Right lobe of liver (tissue), 6 donors: Measurements from ENCODE around the gene MIEF1. TPM values are rescaled to one million over a fixed set of nuclear protein-coding genes. Genes with fewer than 3 reads are reported as not detected.
"Not testable (repeated sequence)": the region's sequence is repeated elsewhere in the genome, so short reads cannot be mapped to it uniquely, and the experiment has no call there.

Experiments used
- ATAC-seq, 4 donors: fragments of 200-7000 bp; cut with Tn5 transposase; one replicate each; pipeline ENCODE4 v1.9.1; 2020; ENCODE audit warnings: mild to moderate bottlenecking in 4 of 4, moderate library complexity in 4 of 4
- DNase-seq, 3 donors: peaks; one replicate each; pipeline ENCODE4 v3.0.0-alpha.2; 2020
- H3K27ac ChIP-seq, 3 donors: fragments of 200-600 bp; one replicate each; pipeline ENCODE4 v1.8.0; 2022
- H3K27me3 ChIP-seq, 2 donors: fragments of 200-600 bp; one replicate each; pipeline ENCODE4 v1.8.0; 2022
- H3K36me3 ChIP-seq, 4 donors: fragments of 200-600 bp; sonication (generic) in 1 of 4; one replicate each; pipeline versions ENCODE4 v1.5.1 to v1.8.0; 2017 to 2022; ENCODE audit warnings: control low read depth in 1 of 4
- H3K4me1 ChIP-seq, 4 donors: fragments of 200-600 bp; sonication (generic) in 1 of 4; one replicate each; pipeline versions ENCODE4 v1.5.1 to v1.8.0; 2017 to 2022; ENCODE audit warnings: control low read depth in 1 of 4
- H3K4me3 ChIP-seq, 3 donors: fragments of 200-600 bp; one replicate each; pipeline ENCODE4 v1.8.0; 2022
- H3K9me3 ChIP-seq, 4 donors: fragments of 200-600 bp; sonication (generic) in 1 of 4; one replicate each; pipeline versions ENCODE4 v1.5.1 to v1.8.0; 2017 to 2022; ENCODE audit warnings: control low read depth in 1 of 4
- POLR2A ChIP-seq: fragments of 450-650 bp; IDR thresholded peaks from one replicate; pipeline ENCODE4 v1.6.1; 2017; ENCODE audit warnings: antibody characterized with exemption, mild to moderate bottlenecking
- WGBS: methylation state at CpG from one replicate; pipeline ENCODE4 v1.1.6; 2018; ENCODE audit warnings: low coverage, low lambda C conversion rate; ENCODE audit not compliant: insufficient coverage; ENCODE audit errors: missing lambda C conversion rate; 5-methylcytosine and 5-hydroxymethylcytosine counted together
- intact Hi-C, 2 donors: fragments of 100-400 bp; cut with DNase I; formaldehyde crosslinking; loops; one replicate each; pipeline versions ENCODE4 v1.11.2 to v1.14.1; 2022
- total RNA-seq, 6 experiments: library from RNA; depleted of rRNA in 2 of 6; stranded (reverse); fragments of >200 nt in 2 of 6; fragmentation: NEBNext Ultra II Directional in 3 of 6; extraction: Animal tissue kit (Norgen Biotek cat#: 25700) in 3 of 6; gene quantifications; one replicate each; pipeline versions ENCODE4 v1.1.0 to v1.2.4, GENCODE V29; 2016 to 2023
- TF ChIP-seq, protein P1 (sequence below), 4 donors: fragments of 200-600 bp in 3 of 4; fragments of 450-650 bp in 1 of 4; IDR thresholded peaks; one replicate each; pipeline versions ENCODE4 v1.5.1 to v1.8.0; 2016 to 2022; ENCODE audit warnings: antibody characterized with exemption in 4 of 4, mild to moderate bottlenecking in 2 of 4
- donor health status: DM: no; HTN: yes; CAD: no.
- donor health status: DM: no; HTN: no; CAD: no.
- donor health status: DM: no; HTN: no; CAD: no.
- donor health status: DM: no; HTN: yes; CAD: no.
- donor health status: DM: no; HTN: yes; CAD: no.

Gene MIEF1
- total RNA-seq, 6 experiments from 2014 or later = 17.4 to 24.4 (median 21.5) TPM

DNA sequence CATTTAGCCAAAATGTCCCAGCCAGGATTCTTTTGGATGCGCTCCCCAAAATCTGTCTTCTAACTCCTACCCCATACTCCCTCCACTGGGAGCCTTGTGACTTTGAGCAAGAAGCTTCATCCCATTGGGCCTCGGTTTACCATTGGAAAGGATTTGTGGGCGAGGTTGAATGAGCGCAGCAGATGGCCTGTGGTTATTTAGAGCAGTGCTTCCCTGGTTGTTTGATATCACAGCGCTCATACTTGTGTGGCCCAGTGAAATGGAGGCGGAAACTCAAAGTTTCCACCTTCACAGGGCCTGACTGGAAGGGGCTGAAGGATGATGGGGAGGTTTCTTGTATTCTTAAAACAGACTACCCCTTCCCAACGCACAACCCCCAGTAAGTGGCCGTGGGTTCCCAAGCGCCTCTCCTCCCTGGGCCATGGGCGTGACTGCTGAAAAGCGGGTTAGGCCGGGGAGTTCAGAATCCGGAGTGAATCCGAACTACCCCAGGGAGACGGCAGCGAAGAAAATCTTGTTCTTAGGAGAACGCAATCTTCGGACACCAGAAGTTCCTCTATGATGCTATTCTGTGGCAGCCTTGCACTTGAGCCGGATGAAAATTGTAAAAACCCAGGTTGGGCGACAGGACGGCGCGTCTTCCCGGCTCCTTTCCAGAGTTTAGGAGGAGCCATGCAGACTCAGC lies 17.0 kb downstream of the MIEF1 start:
- Histone ChIP-seq H3K4me1 (peaks cover 0 to 28% (median 13%) of the 10 kb centered on the region in 4 donors), H3K36me3 (peaks cover 18 to 51% (median 28%) of the 10 kb centered on the region in 4 donors), H3K9me3 (no peaks in the 10 kb centered on the region), H3K27ac (peak overlapping the region; percentile 97 to 99 (median 98)), H3K4me3 (peak overlapping the region; percentile 100), H3K27me3 (no peaks in the 10 kb centered on the region)
- ATAC-seq (peak in 1 of 4 donors; percentile 1), DNase-seq (peak in 1 of 3 donors; percentile 3)
- intact Hi-C loops = no loop called here
- no peak for TF ChIP-seq POLR2A
- WGBS = 0% methylated on average over 5 of the region's 24 CpGs

DNA sequence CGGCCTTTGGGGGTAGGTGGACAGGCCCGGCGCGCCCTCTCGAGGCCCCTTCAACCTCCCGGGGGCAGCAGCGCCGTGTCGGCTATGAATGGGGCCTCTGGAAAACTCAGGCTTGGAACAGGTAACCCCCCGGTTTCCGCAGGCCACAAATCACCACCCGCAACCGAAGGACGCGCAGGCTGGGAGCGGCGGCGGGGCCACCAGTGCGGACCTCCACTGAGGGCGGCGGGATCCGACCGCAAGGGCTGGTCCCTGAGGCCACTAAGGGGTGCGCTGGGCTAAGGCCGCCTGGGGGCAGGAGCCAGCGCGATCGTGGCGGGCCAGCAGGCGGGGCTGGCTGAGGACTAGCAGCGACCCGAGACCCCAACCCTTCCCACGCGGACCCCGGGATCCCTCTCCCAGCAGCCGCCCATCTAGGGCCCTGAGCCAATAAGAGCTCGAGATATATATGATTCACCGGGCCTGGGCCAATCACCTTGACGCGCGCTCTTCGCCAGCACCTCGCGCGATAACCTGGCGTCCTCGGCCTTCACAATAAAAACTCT lies 17.7 kb downstream of the MIEF1 start:
- no peaks in the 10 kb centered on the region for H3K9me3 ChIP-seq
- ATAC-seq (peak; percentile 87 to 92 (median 89)), DNase-seq (peak; percentile 97)
- H3K4me1 ChIP-seq = peaks cover 0 to 30% (median 14%) of the 10 kb centered on the region in 4 donors
- TF ChIP-seq POLR2A = no peak
- TF ChIP-seq, protein P1, sequence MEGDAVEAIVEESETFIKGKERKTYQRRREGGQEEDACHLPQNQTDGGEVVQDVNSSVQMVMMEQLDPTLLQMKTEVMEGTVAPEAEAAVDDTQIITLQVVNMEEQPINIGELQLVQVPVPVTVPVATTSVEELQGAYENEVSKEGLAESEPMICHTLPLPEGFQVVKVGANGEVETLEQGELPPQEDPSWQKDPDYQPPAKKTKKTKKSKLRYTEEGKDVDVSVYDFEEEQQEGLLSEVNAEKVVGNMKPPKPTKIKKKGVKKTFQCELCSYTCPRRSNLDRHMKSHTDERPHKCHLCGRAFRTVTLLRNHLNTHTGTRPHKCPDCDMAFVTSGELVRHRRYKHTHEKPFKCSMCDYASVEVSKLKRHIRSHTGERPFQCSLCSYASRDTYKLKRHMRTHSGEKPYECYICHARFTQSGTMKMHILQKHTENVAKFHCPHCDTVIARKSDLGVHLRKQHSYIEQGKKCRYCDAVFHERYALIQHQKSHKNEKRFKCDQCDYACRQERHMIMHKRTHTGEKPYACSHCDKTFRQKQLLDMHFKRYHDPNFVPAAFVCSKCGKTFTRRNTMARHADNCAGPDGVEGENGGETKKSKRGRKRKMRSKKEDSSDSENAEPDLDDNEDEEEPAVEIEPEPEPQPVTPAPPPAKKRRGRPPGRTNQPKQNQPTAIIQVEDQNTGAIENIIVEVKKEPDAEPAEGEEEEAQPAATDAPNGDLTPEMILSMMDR (IDR thresholded peaks at IDR 0.05) = peak in 3 of 4 donors; percentile 33 to 46 (median 44)
- no peaks in the 10 kb centered on the region for H3K27me3 ChIP-seq
- WGBS = 2% methylated on average over 9 of the region's 47 CpGs
- H3K4me3 ChIP-seq = peak overlapping the region; percentile 100
- peaks cover 13 to 52% (median 31%) of the 10 kb centered on the region in 4 donors for H3K36me3 ChIP-seq
- intact Hi-C loops = no loop called here
- H3K27ac ChIP-seq = peak overlapping the region; percentile 97 to 99 (median 98)

DNA sequence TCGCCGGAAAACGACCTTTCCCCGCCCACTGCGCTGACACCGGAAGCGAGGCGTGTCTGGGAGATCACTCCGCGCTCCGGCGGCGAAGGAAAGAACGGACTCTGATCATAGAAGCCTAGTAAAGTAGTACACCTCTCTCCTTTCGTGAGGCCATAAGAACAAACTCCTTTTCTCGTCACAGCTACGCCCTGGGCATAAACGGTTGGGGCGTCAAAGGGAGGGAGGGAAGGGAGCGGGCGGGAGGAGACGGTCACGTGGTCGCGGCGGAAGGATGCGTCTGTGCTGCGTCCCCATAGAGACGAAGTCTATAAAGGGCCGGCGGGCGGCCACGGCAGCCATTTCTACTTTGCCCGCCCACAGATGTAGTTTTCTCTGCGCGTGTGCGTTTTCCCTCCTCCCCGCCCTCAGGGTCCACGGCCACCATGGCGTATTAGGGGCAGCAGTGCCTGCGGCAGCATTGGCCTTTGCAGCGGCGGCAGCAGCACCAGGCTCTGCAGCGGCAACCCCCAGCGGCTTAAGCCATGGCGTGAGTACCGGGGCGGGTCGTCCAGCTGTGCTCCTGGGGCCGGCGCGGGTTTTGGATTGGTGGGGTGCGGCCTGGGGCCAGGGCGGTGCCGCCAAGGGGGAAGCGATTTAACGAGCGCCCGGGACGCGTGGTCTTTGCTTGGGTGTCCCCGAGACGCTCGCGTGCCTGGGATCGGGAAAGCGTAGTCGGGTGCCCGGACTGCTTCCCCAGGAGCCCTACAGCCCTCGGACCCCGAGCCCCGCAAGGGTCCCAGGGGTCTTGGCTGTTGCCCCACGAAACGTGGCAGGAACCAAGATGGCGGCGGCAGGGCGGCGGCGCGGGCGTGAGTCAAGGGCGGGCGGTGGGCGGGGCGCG lies 18.4 kb downstream of the MIEF1 start, which contains the start of gene ATF4:
Gene ATF4 (plus strand): TSS at position 337 of the 880 bp plus-strand sequence. CDS start 884 bp downstream, outside the sequence.
- H3K4me1 ChIP-seq = peaks cover 0 to 32% (median 14%) of the 10 kb centered on the region in 4 donors
- H3K27me3 ChIP-seq = no peaks in the 10 kb centered on the region
- peak; percentile 62 to 77 (median 64) for ATAC-seq
- peak within 1 kb of the TSS; percentile 100 for H3K4me3 ChIP-seq
- H3K9me3 ChIP-seq = no peaks in the 10 kb centered on the region
- peaks cover 11 to 45% (median 29%) of the 10 kb centered on the region in 4 donors for H3K36me3 ChIP-seq
- intact Hi-C loops = no loop called here
- peak within 1 kb of the TSS; percentile 97 to 99 (median 98) for H3K27ac ChIP-seq
- peak; percentile 92 to 93 (median 93) for DNase-seq
- TF ChIP-seq, protein P1 (IDR thresholded peaks at IDR 0.05) = peak in 1 of 4 donors; percentile 10
- TF ChIP-seq POLR2A = peak; percentile 98
- under 1% methylated on average over 34 of the region's 86 CpGs for WGBS

DNA sequence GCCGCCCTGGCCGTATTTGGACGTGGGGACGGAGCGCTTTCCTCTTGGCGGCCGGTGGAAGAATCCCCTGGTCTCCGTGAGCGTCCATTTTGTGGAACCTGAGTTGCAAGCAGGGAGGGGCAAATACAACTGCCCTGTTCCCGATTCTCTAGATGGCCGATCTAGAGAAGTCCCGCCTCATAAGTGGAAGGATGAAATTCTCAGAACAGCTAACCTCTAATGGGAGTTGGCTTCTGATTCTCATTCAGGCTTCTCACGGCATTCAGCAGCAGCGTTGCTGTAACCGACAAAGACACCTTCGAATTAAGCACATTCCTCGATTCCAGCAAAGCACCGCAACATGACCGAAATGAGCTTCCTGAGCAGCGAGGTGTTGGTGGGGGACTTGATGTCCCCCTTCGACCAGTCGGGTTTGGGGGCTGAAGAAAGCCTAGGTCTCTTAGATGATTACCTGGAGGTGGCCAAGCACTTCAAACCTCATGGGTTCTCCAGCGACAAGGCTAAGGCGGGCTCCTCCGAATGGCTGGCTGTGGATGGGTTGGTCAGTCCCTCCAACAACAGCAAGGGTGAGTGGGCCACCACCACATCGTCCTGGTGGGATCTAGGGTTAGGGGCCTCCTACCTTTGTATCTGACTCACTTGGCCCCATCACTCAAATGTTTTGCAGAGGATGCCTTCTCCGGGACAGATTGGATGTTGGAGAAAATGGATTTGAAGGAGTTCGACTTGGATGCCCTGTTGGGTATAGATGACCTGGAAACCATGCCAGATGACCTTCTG lies 19.2 kb downstream of the MIEF1 start:
- peak overlapping the region; percentile 100 for H3K4me3 ChIP-seq
- H3K36me3 ChIP-seq = peaks cover 11 to 37% (median 27%) of the 10 kb centered on the region in 4 donors
- intact Hi-C loops, H3K9me3 ChIP-seq, DNase-seq, H3K27me3 ChIP-seq, ATAC-seq: not testable (repeated sequence)
- 1% methylated on average over 12 of the region's 28 CpGs for WGBS
- peak overlapping the region; percentile 97 to 99 (median 98) for H3K27ac ChIP-seq
- H3K4me1 ChIP-seq = peaks cover 0 to 32% (median 14%) of the 10 kb centered on the region in 4 donors

DNA sequence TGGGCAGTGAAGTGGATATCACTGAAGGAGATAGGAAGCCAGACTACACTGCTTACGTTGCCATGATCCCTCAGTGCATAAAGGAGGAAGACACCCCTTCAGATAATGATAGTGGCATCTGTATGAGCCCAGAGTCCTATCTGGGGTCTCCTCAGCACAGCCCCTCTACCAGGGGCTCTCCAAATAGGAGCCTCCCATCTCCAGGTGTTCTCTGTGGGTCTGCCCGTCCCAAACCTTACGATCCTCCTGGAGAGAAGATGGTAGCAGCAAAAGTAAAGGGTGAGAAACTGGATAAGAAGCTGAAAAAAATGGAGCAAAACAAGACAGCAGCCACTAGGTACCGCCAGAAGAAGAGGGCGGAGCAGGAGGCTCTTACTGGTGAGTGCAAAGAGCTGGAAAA lies 20.0 kb downstream of the MIEF1 start:
- intact Hi-C loops, H3K27me3 ChIP-seq, H3K9me3 ChIP-seq, H3K27ac ChIP-seq, ATAC-seq: not testable (repeated sequence)
- Histone ChIP-seq H3K4me3 (peak overlapping the region; percentile 100), H3K36me3 (peaks cover 11 to 37% (median 27%) of the 10 kb centered on the region in 4 donors), H3K4me1 (peaks cover 0 to 37% (median 14%) of the 10 kb centered on the region in 4 donors)
- DNase-seq = peak in 1 of 3 donors; percentile 4
- WGBS = 16% methylated on average over 3 of the region's 5 CpGs
